ENCODE data around the gene LRRC37A3. TPM values are rescaled to one million over a fixed set of nuclear protein-coding genes. Genes with fewer than 3 reads are reported as not detected.
A peak's percentile ranks its signal among the peaks of the same experiment; 100 is the strongest.
"Not testable (repeated sequence)": the region's sequence is repeated elsewhere in the genome, so short reads cannot be mapped to it uniquely, and the experiment has no call there.

The LRRC37A3 gene
- 13.4 TPM for total RNA-seq
- long read RNA-seq, partial matches to known transcripts: 3 of 3 reads
- long read RNA-seq, other reads (novel, unspliced or antisense): 0 of 3 reads

- peak; percentile 100 for DNase-seq (ENCODE audit: low spot score)
Measured at GRCh38 chr17:64919289-64920025, at the start of gene LRRC37A3. TSS of gene LRRC37A3 (minus strand) at chr17:64919478. CDS start at chr17:64897257, 22,221 bp downstream.

GRCh38 chr17:64965873-64966287 lies 46.6 kb upstream of the LRRC37A3 start:
- not testable (repeated sequence) for DNase-seq (ENCODE audit: low spot score)

- not testable (repeated sequence) for DNase-seq (ENCODE audit: low spot score)
Measured at GRCh38 chr17:64965256-64965872, 46.1 kb upstream of the LRRC37A3 start.

GRCh38 chr17:64964796-64965195 lies 45.5 kb upstream of the LRRC37A3 start:
- no peak for DNase-seq (ENCODE audit: low spot score)

GRCh38 chr17:64963814-64964213 lies 44.5 kb upstream of the LRRC37A3 start:
- DNase-seq (ENCODE audit: low spot score): not testable (repeated sequence)

GRCh38 chr17:64961563-64962378 lies 42.5 kb upstream of the LRRC37A3 start:
- DNase-seq (ENCODE audit: low spot score): not testable (repeated sequence)

- no peak for DNase-seq (ENCODE audit: low spot score)
Measured at GRCh38 chr17:64951877-64952276, 32.6 kb upstream of the LRRC37A3 start.

GRCh38 chr17:64950871-64951270 lies 31.6 kb upstream of the LRRC37A3 start:
- DNase-seq (ENCODE audit: low spot score): no peak

- DNase-seq (ENCODE audit: low spot score): no peak
Measured at GRCh38 chr17:64947152-64947551, 27.9 kb upstream of the LRRC37A3 start.

GRCh38 chr17:64941761-64942160 lies 22.5 kb upstream of the LRRC37A3 start:
- no peak for DNase-seq (ENCODE audit: low spot score)

GRCh38 chr17:64941045-64941444 lies 21.8 kb upstream of the LRRC37A3 start:
- no peak for DNase-seq (ENCODE audit: low spot score)

GRCh38 chr17:64940055-64940454 lies 20.8 kb upstream of the LRRC37A3 start:
- no peak for DNase-seq (ENCODE audit: low spot score)

- no peak for DNase-seq (ENCODE audit: low spot score)
Measured at GRCh38 chr17:64938925-64939474, 19.7 kb upstream of the LRRC37A3 start.

- no peak for DNase-seq (ENCODE audit: low spot score)
Measured at GRCh38 chr17:64938290-64938689, 19.0 kb upstream of the LRRC37A3 start.

- no peak for DNase-seq (ENCODE audit: low spot score)
Measured at GRCh38 chr17:64936117-64936516, 16.8 kb upstream of the LRRC37A3 start.

GRCh38 chr17:64934284-64934778 lies 15.1 kb upstream of the LRRC37A3 start:
- DNase-seq (ENCODE audit: low spot score): not testable (repeated sequence)

GRCh38 chr17:64932850-64933249 lies 13.6 kb upstream of the LRRC37A3 start:
- DNase-seq (ENCODE audit: low spot score): not testable (repeated sequence)

- DNase-seq (ENCODE audit: low spot score): not testable (repeated sequence)
Measured at GRCh38 chr17:64930374-64930773, 11.1 kb upstream of the LRRC37A3 start.

GRCh38 chr17:64929419-64930209 lies 10.3 kb upstream of the LRRC37A3 start:
- not testable (repeated sequence) for DNase-seq (ENCODE audit: low spot score)

- not testable (repeated sequence) for DNase-seq (ENCODE audit: low spot score)
Measured at GRCh38 chr17:64928701-64929100, 9.4 kb upstream of the LRRC37A3 start.

Measured in mesenteric fat pad (tissue), 1 donor.